Sigmoid colon (tissue), 7 donors: Measurements from ENCODE around the gene STX7. TPM values are rescaled to one million over a fixed set of nuclear protein-coding genes. Genes with fewer than 3 reads are reported as not detected.

Source experiments
- DNase-seq: peaks from one replicate; pipeline ENCODE4 v3.0.0-alpha.2; 2019
- H3K27ac ChIP-seq, 4 donors: fragments of 200-600 bp; sonication (generic); one replicate each; pipeline ENCODE4 v1.5.1; 2016 to 2019; ENCODE audit warnings: mild to moderate bottlenecking in 1 of 4
- H3K27me3 ChIP-seq, 3 donors: fragments of 200-600 bp; sonication (generic); one replicate each; pipeline ENCODE4 v1.5.1; 2019; ENCODE audit warnings: mild to moderate bottlenecking in 1 of 3
- H3K36me3 ChIP-seq, 4 donors: fragments of 200-600 bp; sonication (generic); one replicate each; pipeline ENCODE4 v1.5.1; 2016 to 2019
- H3K4me1 ChIP-seq, 4 donors: fragments of 200-600 bp; sonication (generic); one replicate each; pipeline ENCODE4 v1.5.1; 2017 to 2019
- H3K4me3 ChIP-seq, 4 donors: fragments of 200-600 bp; sonication (generic); one replicate each; pipeline ENCODE4 v1.5.1; 2017 to 2019; ENCODE audit warnings: mild to moderate bottlenecking in 2 of 4, moderate library complexity in 1 of 4
- H3K9me3 ChIP-seq, 4 donors: fragments of 200-600 bp in 3 of 4; sonication (generic) in 3 of 4; one replicate each; pipeline versions ENCODE4 v1.5.1 to v1.6.1; 2013 to 2019
- CTCF ChIP-seq, 4 experiments: fragments of 450-650 bp in 3 of 4; fragments of 200-600 bp in 1 of 4; IDR thresholded peaks; one replicate each; pipeline ENCODE4 v1.5.1; 2016 to 2019; ENCODE audit warnings: antibody characterized with exemption in 4 of 4, mild to moderate bottlenecking in 3 of 4, moderate library complexity in 2 of 4
- EP300 ChIP-seq, 4 donors: sonication (generic); formaldehyde crosslinking; IDR thresholded peaks; one replicate each; pipeline ENCODE4 v1.6.1; 2017; ENCODE audit warnings: antibody characterized with exemption in 4 of 4
- POLR2A ChIP-seq, 2 donors: fragments of 450-650 bp; IDR thresholded peaks; one replicate each; pipeline ENCODE4 v1.6.1; 2016; ENCODE audit warnings: antibody characterized with exemption in 2 of 2, mild to moderate bottlenecking in 2 of 2, moderate library complexity in 2 of 2
- POLR2AphosphoS5 ChIP-seq, 4 donors: sonication (generic); formaldehyde crosslinking; IDR thresholded peaks; one replicate each; pipeline ENCODE4 v1.6.1; 2017; ENCODE audit warnings: antibody characterized with exemption in 4 of 4
- WGBS, 2 donors: extraction: QIAGEN DNeasy Blood & Tissue Kit; methylation state at CpG; one replicate each; pipeline ENCODE4 v1.1.7; 2013; 5-methylcytosine and 5-hydroxymethylcytosine counted together
- intact Hi-C: fragments of 100-400 bp; cut with DNase I; formaldehyde crosslinking; loops from one replicate; pipeline ENCODE4 v1.15.1; 2023
- polyA plus RNA-seq, 3 donors: library from polyadenylated mRNA; stranded (reverse); fragments of 200-250 nt; gene quantifications; one replicate each; pipeline ENCODE4 v1.2.3, GENCODE V29; 2013
- total RNA-seq, 4 donors: library from RNA; depleted of rRNA; stranded (reverse); fragments of >200 nt; gene quantifications; one replicate each; pipeline ENCODE4 v1.1.0, GENCODE V29; 2016
- donor health status: healthy with polysubstance abuse.
- donor health status: Bipolar disorder and iron deficiency.
- donor health status: healthy.

The STX7 gene
- total and polyA plus RNA-seq, 7 donors, result 27.1 to 72.5 (median 44.6) TPM

- intact Hi-C loops, result no loop called here
- Histone ChIP-seq H3K27me3 (no peaks in the 10 kb centered on the region), H3K4me1 (no peaks in the 10 kb centered on the region), H3K4me3 (no peak overlapping the region), H3K27ac (no peak overlapping the region), H3K9me3 (no peaks in the 10 kb centered on the region), H3K36me3 (no peaks in the 10 kb centered on the region)
- no peak for DNase-seq
- TF ChIP-seq EP300 (IDR thresholded peaks at IDR 0.05) (no peak), POLR2A (IDR thresholded peaks at IDR 0.05) (no peak), CTCF (IDR thresholded peaks at IDR 0.05) (no peak), POLR2AphosphoS5 (IDR thresholded peaks at IDR 0.05) (no peak)
- 92 to 93% methylated on average over 3 of the region's 3 CpGs for WGBS, 2 donors
Measured at GRCh38 chr6:132423839-132424238, 89.1 kb downstream of the STX7 start.

GRCh38 chr6:132418235-132418965 lies 94.5 kb downstream of the STX7 start:
- Histone ChIP-seq H3K36me3 (no peaks in the 10 kb centered on the region), H3K27ac (no peak overlapping the region), H3K9me3 (no peaks in the 10 kb centered on the region), H3K27me3 (no peaks in the 10 kb centered on the region), H3K4me3 (no peak overlapping the region), H3K4me1 (no peaks in the 10 kb centered on the region)
- intact Hi-C loops, result no loop called here
- TF ChIP-seq POLR2A (IDR thresholded peaks at IDR 0.05) (no peak), EP300 (IDR thresholded peaks at IDR 0.05) (no peak), CTCF (IDR thresholded peaks at IDR 0.05) (no peak), POLR2AphosphoS5 (IDR thresholded peaks at IDR 0.05) (no peak)
- 87 to 93% methylated on average over 6 of the region's 6 CpGs for WGBS, 2 donors
- no peak for DNase-seq

GRCh38 chr6:132414761-132415160 lies 98.2 kb downstream of the STX7 start:
- TF ChIP-seq CTCF (IDR thresholded peaks at IDR 0.05), result no peak
- no peak for TF ChIP-seq EP300 (IDR thresholded peaks at IDR 0.05)
- TF ChIP-seq POLR2A (IDR thresholded peaks at IDR 0.05), result no peak
- TF ChIP-seq POLR2AphosphoS5 (IDR thresholded peaks at IDR 0.05), result no peak
- H3K9me3 ChIP-seq, result no peaks in the 10 kb centered on the region
- no peak overlapping the region for H3K4me3 ChIP-seq
- no peak for DNase-seq
- no peak overlapping the region for H3K27ac ChIP-seq
- 77 to 86% methylated on average over 5 of the region's 5 CpGs for WGBS, 2 donors
- no peaks in the 10 kb centered on the region for H3K4me1 ChIP-seq
- no peaks in the 10 kb centered on the region for H3K36me3 ChIP-seq
- no peaks in the 10 kb centered on the region for H3K27me3 ChIP-seq
- intact Hi-C loops, result no loop called here

GRCh38 chr6:132414322-132414721 lies 98.6 kb downstream of the STX7 start:
- intact Hi-C loops, result no loop called here
- TF ChIP-seq EP300 (IDR thresholded peaks at IDR 0.05), result no peak
- no peak for TF ChIP-seq POLR2A (IDR thresholded peaks at IDR 0.05)
- no peak for TF ChIP-seq CTCF (IDR thresholded peaks at IDR 0.05)
- TF ChIP-seq POLR2AphosphoS5 (IDR thresholded peaks at IDR 0.05), result no peak
- 56 to 64% methylated on average over 6 of the region's 6 CpGs for WGBS, 2 donors

GRCh38 chr6:132413499-132413802 lies 99.5 kb downstream of the STX7 start:
- Histone ChIP-seq H3K9me3 (no peaks in the 10 kb centered on the region), H3K36me3 (no peaks in the 10 kb centered on the region), H3K27me3 (no peaks in the 10 kb centered on the region), H3K4me1 (no peaks in the 10 kb centered on the region), H3K27ac (no peak overlapping the region), H3K4me3 (no peak overlapping the region)
- intact Hi-C loops, result no loop called here
- WGBS, 2 donors, result 57 to 80% methylated on average over 1 of the region's 1 CpG
- no peak for DNase-seq
- TF ChIP-seq CTCF (IDR thresholded peaks at IDR 0.05), result no peak
- no peak for TF ChIP-seq POLR2A (IDR thresholded peaks at IDR 0.05)
- no peak for TF ChIP-seq EP300 (IDR thresholded peaks at IDR 0.05)
- no peak for TF ChIP-seq POLR2AphosphoS5 (IDR thresholded peaks at IDR 0.05)

More at GRCh38 chr6:132414322-132414721, 98.6 kb downstream of the STX7 start:
- Histone ChIP-seq H3K9me3 (no peaks in the 10 kb centered on the region), H3K36me3 (no peaks in the 10 kb centered on the region), H3K4me1 (no peaks in the 10 kb centered on the region), H3K4me3 (no peak overlapping the region), H3K27ac (no peak overlapping the region), H3K27me3 (no peaks in the 10 kb centered on the region)
- DNase-seq, result no peak
